H7 (cell line): ENCODE results near the gene PAX7. TPM values are rescaled to one million over a fixed set of nuclear protein-coding genes. Genes with fewer than 3 reads are reported as not detected.

Source experiments
- DNase-seq: peaks from one replicate; pipeline ENCODE4 v3.0.0; 2012
- H3K27me3 ChIP-seq: 2 replicates; pipeline ENCODE4 v1.6.0; 2011; ENCODE audit warnings: mild to moderate bottlenecking, low read length; ENCODE audit not compliant: control insufficient read depth, insufficient read depth
- H3K36me3 ChIP-seq: replicated peaks from 2 replicates; pipeline ENCODE4 v1.5.1; 2011; ENCODE audit warnings: low read length; ENCODE audit not compliant: control insufficient read depth, insufficient read depth
- H3K4me3 ChIP-seq: 2 replicates; pipeline ENCODE4 v1.5.1; 2011; ENCODE audit warnings: low read depth, mild to moderate bottlenecking, control low read depth, low read length, moderate library complexity; ENCODE audit not compliant: insufficient read depth
- total RNA-seq: library from RNA; depleted of rRNA; stranded (reverse); fragments of >200 nt; shearing (Covaris generic); gene quantifications from 2 replicates; pipeline ENCODE4 v1.2.3, GENCODE V29; 2014

PAX7 gene
- total RNA-seq, 1 experiment from 2014 or later, result 1.6 TPM

GRCh38 chr1:18725231-18725895 is 94.7 kb downstream of the PAX7 start:
- DNase-seq, result peak; percentile 89
- peaks cover 5% of the 10 kb centered on the region; the same call in 1 of the 2 replicates for H3K27me3 ChIP-seq
- no peaks in the 10 kb centered on the region for H3K36me3 ChIP-seq
- no peak overlapping the region for H3K4me3 ChIP-seq

DNA sequence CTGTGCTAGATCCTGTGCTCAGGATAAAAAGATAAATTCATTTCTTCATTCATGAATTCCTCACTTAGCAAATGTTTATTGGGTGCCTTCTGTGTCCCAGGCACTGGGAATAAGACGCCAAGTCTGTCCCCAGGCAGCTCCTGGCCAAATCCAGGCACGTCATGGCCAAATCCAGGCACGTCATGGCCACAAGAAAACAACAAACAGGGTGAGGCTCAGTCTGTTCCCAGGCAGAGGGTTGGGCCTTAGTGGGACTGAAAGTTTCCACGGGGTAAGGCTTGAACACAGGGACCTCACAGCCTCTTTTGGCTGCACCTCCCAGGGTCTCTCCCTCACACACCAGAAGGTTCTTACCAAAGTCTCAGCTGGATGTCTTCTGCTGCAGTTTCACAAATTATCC is 95.7 kb downstream of the PAX7 start:
- Histone ChIP-seq H3K4me3 (no peak overlapping the region), H3K36me3 (no peaks in the 10 kb centered on the region), H3K27me3 (peaks cover 5% of the 10 kb centered on the region; the same call in 1 of the 2 replicates)
- DNase-seq, result no peak

GRCh38 chr1:18727956-18728355 is 97.3 kb downstream of the PAX7 start:
- DNase-seq, result peak; percentile 62
- Histone ChIP-seq H3K36me3 (no peaks in the 10 kb centered on the region), H3K27me3 (peaks cover 2% of the 10 kb centered on the region; the same call in 1 of the 2 replicates), H3K4me3 (no peak overlapping the region)

DNA sequence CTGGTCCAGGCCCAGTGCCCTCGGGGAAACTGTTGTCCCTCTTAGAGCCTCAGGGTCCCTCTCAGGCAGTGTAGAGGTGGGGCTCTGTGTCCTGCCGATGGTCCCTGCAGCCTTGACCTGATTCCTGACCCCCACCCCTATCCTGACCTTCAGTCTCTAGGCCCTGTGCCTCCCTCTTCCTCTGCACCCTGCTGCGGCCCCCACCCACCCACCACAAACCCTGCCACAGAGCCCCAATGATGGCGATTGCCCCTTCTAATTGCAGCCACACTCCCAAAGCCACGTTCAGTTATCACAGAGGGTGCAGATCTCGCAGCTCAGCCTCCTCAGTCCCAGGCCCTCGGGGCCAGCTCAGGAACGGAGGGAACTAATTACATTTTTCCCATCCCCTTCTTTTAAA is 99.7 kb downstream of the PAX7 start:
- H3K27me3 ChIP-seq, result 0 out of 2 replicates have a peak, but pooled peaks cover 2% of the 10 kb centered on the region
- H3K4me3 ChIP-seq, result no peak overlapping the region
- DNase-seq, result peak; percentile 25
- no peaks in the 10 kb centered on the region for H3K36me3 ChIP-seq

DNA sequence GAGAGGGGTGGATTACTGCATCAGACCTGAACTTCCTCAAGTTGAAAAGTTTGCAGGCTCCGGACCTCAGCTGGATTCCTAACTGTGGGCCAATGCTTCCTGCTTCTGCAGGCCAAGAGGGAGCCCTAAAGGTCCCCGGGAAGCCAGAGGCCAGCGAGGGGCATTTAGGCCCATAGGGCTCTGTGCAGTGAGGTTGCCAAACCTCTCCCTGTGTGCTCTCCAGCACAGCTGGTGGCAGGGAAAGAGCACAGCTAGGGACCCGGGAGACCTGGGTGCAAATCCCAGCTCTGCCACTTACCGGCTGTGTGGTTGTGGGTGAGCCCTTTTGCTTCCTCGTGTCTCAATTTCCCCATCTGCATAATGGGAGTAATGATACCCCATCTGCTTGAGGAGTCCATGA is 100.5 kb downstream of the PAX7 start:
- no peak overlapping the region for H3K4me3 ChIP-seq
- H3K27me3 ChIP-seq, result 0 out of 2 replicates have a peak, but pooled peaks cover 2% of the 10 kb centered on the region
- no peaks in the 10 kb centered on the region for H3K36me3 ChIP-seq
- DNase-seq, result peak; percentile 20

GRCh38 chr1:18731591-18732235 is 101.1 kb downstream of the PAX7 start:
- Histone ChIP-seq H3K27me3 (0 out of 2 replicates have a peak, but pooled peaks cover 2% of the 10 kb centered on the region), H3K36me3 (no peaks in the 10 kb centered on the region), H3K4me3 (no peak overlapping the region)
- peak; percentile 16 for DNase-seq

- Histone ChIP-seq H3K4me3 (no peak overlapping the region), H3K27me3 (0 out of 2 replicates have a peak, but pooled peaks cover 2% of the 10 kb centered on the region), H3K36me3 (no peaks in the 10 kb centered on the region)
- DNase-seq, result peak; percentile 65
These were observed 102.0 kb downstream of the PAX7 start for GRCh38 chr1:18732686-18733085.

DNA sequence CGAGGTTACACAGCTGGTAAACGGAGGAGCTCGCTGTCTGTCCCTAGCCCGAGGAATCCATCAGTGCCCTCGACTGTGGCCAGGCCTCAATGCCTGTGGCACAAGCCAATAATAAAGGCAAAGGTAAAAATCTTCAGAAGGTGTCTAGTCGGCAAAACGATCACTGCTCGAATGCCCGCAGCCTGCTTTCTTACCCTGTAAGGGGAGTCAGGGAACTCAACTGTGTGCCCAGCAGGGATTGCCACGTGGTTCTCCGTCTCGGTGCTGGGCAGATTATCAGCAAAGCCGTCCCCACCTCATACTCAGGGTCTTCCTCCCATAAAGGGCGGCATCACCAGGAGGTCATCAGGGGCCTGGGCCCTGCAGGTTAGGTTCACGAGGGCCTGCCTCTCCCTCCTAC is 103.4 kb downstream of the PAX7 start:
- Histone ChIP-seq H3K27me3 (0 out of 2 replicates have a peak, but pooled peaks cover 2% of the 10 kb centered on the region), H3K36me3 (no peaks in the 10 kb centered on the region), H3K4me3 (no peak overlapping the region)
- peak; percentile 27 for DNase-seq

DNA sequence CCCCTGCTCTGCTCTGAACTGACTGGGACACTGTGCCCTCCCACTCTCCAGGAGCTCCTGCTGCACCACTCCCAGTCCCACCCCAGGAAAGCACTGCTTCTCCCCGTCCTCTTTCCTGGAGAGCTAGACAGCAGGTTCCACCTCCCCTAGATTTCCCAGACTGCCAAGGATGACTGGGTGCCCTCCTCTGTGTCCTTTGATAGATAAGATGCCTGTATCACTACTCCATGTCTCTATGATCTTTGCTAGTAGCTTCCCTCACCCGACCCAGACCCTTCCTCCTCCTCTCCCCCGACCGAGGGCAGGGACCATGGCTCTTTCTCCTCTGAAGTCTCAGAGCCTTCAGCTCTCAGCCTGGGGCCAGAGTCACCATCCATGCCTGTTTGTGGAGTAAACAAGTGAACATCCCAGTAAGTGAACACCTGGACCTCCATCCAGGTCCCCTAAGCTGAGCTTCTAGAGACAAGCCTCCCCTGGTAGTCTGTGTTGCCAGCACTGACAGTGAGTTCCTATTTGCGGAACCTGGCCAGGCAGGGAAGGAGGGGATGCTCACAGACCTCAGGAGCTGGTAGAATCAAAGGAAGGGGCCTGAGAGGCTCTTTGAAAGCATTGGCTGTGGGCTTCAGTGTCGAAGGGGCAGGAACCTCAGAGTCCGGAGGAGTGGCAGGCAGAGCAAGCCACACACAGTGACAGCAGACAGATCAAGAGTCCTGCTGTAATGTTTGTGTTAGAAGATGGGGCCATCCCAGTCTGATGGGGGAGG is 104.0 kb downstream of the PAX7 start:
- peak; percentile 19 for DNase-seq
- Histone ChIP-seq H3K4me3 (no peak overlapping the region), H3K27me3 (0 out of 2 replicates have a peak, but pooled peaks cover 2% of the 10 kb centered on the region), H3K36me3 (no peaks in the 10 kb centered on the region)

- H3K4me3 ChIP-seq, result no peak overlapping the region
- peak; percentile 38 for DNase-seq
- H3K36me3 ChIP-seq, result no peaks in the 10 kb centered on the region
- H3K27me3 ChIP-seq, result 0 out of 2 replicates have a peak, but pooled peaks cover 2% of the 10 kb centered on the region
These were observed 104.8 kb downstream of the PAX7 start for GRCh38 chr1:18735224-18735997.

DNA sequence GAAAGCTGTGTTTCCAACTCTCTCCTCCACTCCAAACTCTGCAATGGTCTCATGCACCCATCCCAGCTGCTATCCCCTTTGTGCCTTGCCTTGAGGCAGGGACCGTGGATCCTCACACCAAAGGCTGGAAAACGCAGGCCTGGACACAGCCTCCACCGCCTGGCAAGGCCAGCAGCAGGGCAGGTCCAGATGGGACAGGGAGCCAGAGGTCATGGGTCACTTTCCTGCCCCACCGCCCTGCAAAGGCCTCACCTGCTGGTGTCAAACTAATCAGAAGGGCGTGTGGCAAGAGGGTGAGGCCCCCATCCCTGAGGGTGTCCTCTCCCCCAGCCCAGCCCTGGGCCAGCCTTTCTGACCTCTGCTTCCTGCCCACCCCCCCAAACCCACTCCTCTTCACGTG is 106.3 kb downstream of the PAX7 start:
- H3K4me3 ChIP-seq, result no peak overlapping the region
- 0 out of 2 replicates have a peak, but pooled peaks cover 2% of the 10 kb centered on the region for H3K27me3 ChIP-seq
- DNase-seq, result peak; percentile 51
- H3K36me3 ChIP-seq, result no peaks in the 10 kb centered on the region

DNA sequence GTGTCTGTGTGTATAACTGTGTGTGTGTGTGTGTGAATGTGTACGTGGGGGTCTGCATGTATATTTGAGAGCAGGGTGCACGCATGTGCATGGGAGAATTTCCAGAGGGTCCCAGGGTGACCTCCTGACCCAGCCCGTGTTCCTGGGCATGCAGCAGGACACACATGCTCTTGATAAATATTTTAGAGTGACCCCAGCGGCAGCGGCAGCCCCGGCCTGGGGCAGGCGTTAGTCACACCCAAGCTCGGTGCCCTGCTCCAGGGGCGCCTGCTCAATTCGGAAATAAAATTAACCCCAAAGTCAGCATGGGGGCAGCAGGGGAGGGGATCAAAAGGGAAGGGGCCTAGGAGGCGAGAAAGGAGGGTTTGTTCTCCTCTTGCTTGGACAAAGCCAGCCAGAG is 107.5 kb downstream of the PAX7 start:
- Histone ChIP-seq H3K4me3 (no peak overlapping the region), H3K36me3 (no peaks in the 10 kb centered on the region), H3K27me3 (peaks cover 2% of the 10 kb centered on the region; the same call in 1 of the 2 replicates)
- DNase-seq, result no peak

- H3K4me3 ChIP-seq, result no peak overlapping the region
- no peaks in the 10 kb centered on the region for H3K36me3 ChIP-seq
- no peaks in the 10 kb centered on the region; the same call in 1 of the 2 replicates for H3K27me3 ChIP-seq
- DNase-seq, result no peak
These were observed 108.0 kb downstream of the PAX7 start for GRCh38 chr1:18738617-18739016.

DNA sequence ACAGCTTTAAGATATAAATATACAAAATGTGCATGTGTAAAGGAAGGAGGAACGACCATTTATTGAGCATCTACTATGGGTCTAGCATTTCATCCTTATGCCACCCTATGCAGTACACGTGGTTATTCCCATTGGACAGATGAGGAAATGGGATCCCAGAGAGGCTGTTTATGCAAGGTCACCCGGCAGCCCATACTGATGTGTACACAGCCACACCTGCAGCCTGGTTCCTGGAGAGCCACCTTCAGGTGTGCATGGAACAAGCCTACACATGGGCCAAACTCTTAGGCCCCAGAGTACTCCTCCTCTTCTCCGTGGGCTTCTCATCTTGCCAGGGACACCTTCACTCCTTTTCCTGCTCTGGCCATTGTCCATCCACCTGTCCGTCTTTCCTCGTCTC is 108.8 kb downstream of the PAX7 start:
- Histone ChIP-seq H3K27me3 (no peaks in the 10 kb centered on the region; the same call in none of the 2 replicates), H3K36me3 (no peaks in the 10 kb centered on the region), H3K4me3 (no peak overlapping the region)
- DNase-seq, result no peak
